ENCODE results near the gene BCL3.

The BCL3 gene

DNA sequence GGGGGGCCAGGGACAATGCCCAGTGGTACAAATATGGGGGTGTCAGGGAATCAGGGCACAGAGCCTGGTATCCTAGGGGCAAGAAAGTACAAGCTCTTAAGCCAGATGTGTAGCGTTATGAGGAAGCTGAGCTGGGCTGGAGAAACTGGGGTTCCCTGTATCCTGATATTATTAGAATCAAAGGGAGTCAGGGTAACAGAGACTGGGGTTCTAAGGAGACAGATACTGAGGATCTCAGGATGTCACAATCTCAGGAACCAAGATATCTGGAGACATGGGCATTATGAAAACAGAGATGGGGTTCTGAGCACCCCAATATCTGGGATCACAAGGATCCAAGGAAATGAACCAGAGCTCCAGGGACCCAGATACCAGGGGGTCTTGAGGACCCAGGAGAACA is 784 bp downstream of the BCL3 start:
- Histone ChIP-seq H3K27ac (ENCODE audit: insufficient read depth, low read depth, low read length, poor library complexity, severe bottlenecking) (no peak overlapping the region), H3K9me3 (ENCODE audit: control insufficient read depth, low read length) (no peaks in the 10 kb centered on the region), H3K36me3 (ENCODE audit: control insufficient read depth, insufficient read depth, low read length) (no peaks in the 10 kb centered on the region), H3K4me1 (ENCODE audit: control insufficient read depth, insufficient read depth, low read length) (peaks cover 22% of the 10 kb centered on the region), H3K4me3 (ENCODE audit: insufficient read depth, low read depth, low read length) (peak overlapping the region; percentile 22), H3K27me3 (ENCODE audit: control insufficient read depth, insufficient read depth, low read length, poor library complexity, severe bottlenecking) (peaks cover 90% of the 10 kb centered on the region)
- 78 to 93% methylated on average over 1 of the region's 1 CpG for WGBS, 2 experiments

GRCh38 chr19:44749994-44750393 is 1.5 kb downstream of the BCL3 start:
- H3K9me3 ChIP-seq (ENCODE audit: control insufficient read depth, low read length) = no peaks in the 10 kb centered on the region
- H3K36me3 ChIP-seq (ENCODE audit: control insufficient read depth, insufficient read depth, low read length) = no peaks in the 10 kb centered on the region
- peaks cover 27% of the 10 kb centered on the region for H3K4me1 ChIP-seq (ENCODE audit: control insufficient read depth, insufficient read depth, low read length)
- peaks cover 97% of the 10 kb centered on the region for H3K27me3 ChIP-seq (ENCODE audit: control insufficient read depth, insufficient read depth, low read length, poor library complexity, severe bottlenecking)
- WGBS, 2 experiments = 91 to 93% methylated on average over 10 of the region's 10 CpGs
- H3K27ac ChIP-seq (ENCODE audit: insufficient read depth, low read depth, low read length, poor library complexity, severe bottlenecking) = no peak overlapping the region
- H3K4me3 ChIP-seq (ENCODE audit: insufficient read depth, low read depth, low read length) = no peak overlapping the region

DNA sequence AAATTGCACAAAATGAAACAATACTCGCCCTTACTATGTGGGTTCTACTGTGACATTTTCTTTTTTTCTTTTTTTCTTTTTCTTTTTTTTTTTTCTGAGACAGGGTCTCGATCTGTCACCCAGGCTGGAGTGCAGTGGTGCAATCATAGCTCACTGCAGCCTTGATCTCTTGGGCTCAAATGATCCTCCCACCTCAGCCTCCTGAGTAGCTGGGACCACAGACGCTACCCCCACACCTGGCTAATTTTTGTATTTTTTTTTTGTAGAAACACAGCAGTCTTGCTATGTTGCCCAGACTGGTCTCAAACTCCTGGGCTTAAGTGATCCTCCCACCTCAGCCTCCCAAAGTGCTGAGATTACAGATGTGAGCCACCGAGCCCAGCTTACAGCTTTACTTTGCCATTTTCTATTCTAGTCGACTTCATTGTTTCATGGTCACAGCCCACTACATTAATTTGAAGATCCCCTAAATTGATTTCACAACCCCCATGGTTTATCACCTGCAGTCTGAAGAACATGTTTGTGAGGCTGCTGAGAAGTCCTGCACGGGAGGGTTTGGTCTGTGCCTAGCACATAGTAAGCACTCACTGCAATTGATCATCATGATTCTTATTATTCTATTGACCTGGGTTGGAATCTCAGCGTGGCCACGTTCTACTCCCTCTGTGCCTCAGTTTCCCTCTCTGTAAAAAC is 3.8 kb downstream of the BCL3 start:
- 84 to 86% methylated on average over 8 of the region's 8 CpGs for WGBS, 2 experiments
- Histone ChIP-seq H3K4me1 (ENCODE audit: control insufficient read depth, insufficient read depth, low read length) (peaks cover 28% of the 10 kb centered on the region), H3K4me3 (ENCODE audit: insufficient read depth, low read depth, low read length) (no peak overlapping the region)

GRCh38 chr19:44752816-44753625 is 4.5 kb downstream of the BCL3 start:
- Histone ChIP-seq H3K4me3 (ENCODE audit: insufficient read depth, low read depth, low read length) (peak overlapping the region; percentile 4), H3K4me1 (ENCODE audit: control insufficient read depth, insufficient read depth, low read length) (peaks cover 22% of the 10 kb centered on the region), H3K27ac (ENCODE audit: insufficient read depth, low read depth, low read length, poor library complexity, severe bottlenecking) (no peak overlapping the region), H3K9me3 (ENCODE audit: control insufficient read depth, low read length) (no peaks in the 10 kb centered on the region), H3K27me3 (ENCODE audit: control insufficient read depth, insufficient read depth, low read length, poor library complexity, severe bottlenecking) (peaks cover 97% of the 10 kb centered on the region), H3K36me3 (ENCODE audit: control insufficient read depth, insufficient read depth, low read length) (no peaks in the 10 kb centered on the region)
- 15 to 17% methylated on average over 18 of the region's 18 CpGs for WGBS, 2 experiments

More for the DNA sequence above, 3.8 kb downstream of the BCL3 start:
- Histone ChIP-seq H3K27me3 (ENCODE audit: control insufficient read depth, insufficient read depth, low read length, poor library complexity, severe bottlenecking) (peaks cover 97% of the 10 kb centered on the region), H3K9me3 (ENCODE audit: control insufficient read depth, low read length) (no peaks in the 10 kb centered on the region), H3K27ac (ENCODE audit: insufficient read depth, low read depth, low read length, poor library complexity, severe bottlenecking) (no peak overlapping the region), H3K36me3 (ENCODE audit: control insufficient read depth, insufficient read depth, low read length) (no peaks in the 10 kb centered on the region)

DNA sequence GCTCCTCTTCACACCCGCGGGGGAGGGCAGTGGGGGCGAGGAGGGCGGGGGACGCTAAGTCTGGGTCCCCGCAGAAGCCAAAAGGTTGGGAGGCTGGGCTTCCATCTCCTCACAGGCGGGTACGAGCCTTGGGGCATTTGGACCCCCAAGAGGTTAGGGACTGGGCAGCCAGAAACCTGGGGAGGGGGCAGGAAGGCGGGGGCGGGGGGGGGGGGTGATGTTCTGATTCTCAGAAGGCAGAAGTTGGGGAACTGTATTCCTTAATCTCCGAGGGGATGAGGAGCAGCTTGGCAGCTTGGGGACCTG is 5.1 kb downstream of the BCL3 start:
- no peaks in the 10 kb centered on the region for H3K9me3 ChIP-seq (ENCODE audit: control insufficient read depth, low read length)
- H3K4me3 ChIP-seq (ENCODE audit: insufficient read depth, low read depth, low read length) = peak overlapping the region; percentile 4
- peaks cover 97% of the 10 kb centered on the region for H3K27me3 ChIP-seq (ENCODE audit: control insufficient read depth, insufficient read depth, low read length, poor library complexity, severe bottlenecking)
- WGBS, 2 experiments = 1 to 2% methylated on average over 9 of the region's 11 CpGs
- no peaks in the 10 kb centered on the region for H3K36me3 ChIP-seq (ENCODE audit: control insufficient read depth, insufficient read depth, low read length)
- no peak overlapping the region for H3K27ac ChIP-seq (ENCODE audit: insufficient read depth, low read depth, low read length, poor library complexity, severe bottlenecking)
- H3K4me1 ChIP-seq (ENCODE audit: control insufficient read depth, insufficient read depth, low read length) = peaks cover 22% of the 10 kb centered on the region

- Histone ChIP-seq H3K4me1 (ENCODE audit: control insufficient read depth, insufficient read depth, low read length) (peaks cover 22% of the 10 kb centered on the region), H3K27ac (ENCODE audit: insufficient read depth, low read depth, low read length, poor library complexity, severe bottlenecking) (no peak overlapping the region), H3K36me3 (ENCODE audit: control insufficient read depth, insufficient read depth, low read length) (no peaks in the 10 kb centered on the region), H3K27me3 (ENCODE audit: control insufficient read depth, insufficient read depth, low read length, poor library complexity, severe bottlenecking) (peaks cover 96% of the 10 kb centered on the region), H3K4me3 (ENCODE audit: insufficient read depth, low read depth, low read length) (peak overlapping the region; percentile 26), H3K9me3 (ENCODE audit: control insufficient read depth, low read length) (no peaks in the 10 kb centered on the region)
- 1 to 2% methylated on average over 33 of the region's 33 CpGs for WGBS, 2 experiments
Observed at GRCh38 chr19:44753932-44754749, 5.6 kb downstream of the BCL3 start.

- Histone ChIP-seq H3K36me3 (ENCODE audit: control insufficient read depth, insufficient read depth, low read length) (no peaks in the 10 kb centered on the region), H3K4me3 (ENCODE audit: insufficient read depth, low read depth, low read length) (no peak overlapping the region), H3K27ac (ENCODE audit: insufficient read depth, low read depth, low read length, poor library complexity, severe bottlenecking) (no peak overlapping the region), H3K4me1 (ENCODE audit: control insufficient read depth, insufficient read depth, low read length) (peaks cover 22% of the 10 kb centered on the region), H3K9me3 (ENCODE audit: control insufficient read depth, low read length) (no peaks in the 10 kb centered on the region), H3K27me3 (ENCODE audit: control insufficient read depth, insufficient read depth, low read length, poor library complexity, severe bottlenecking) (peaks cover 94% of the 10 kb centered on the region)
- WGBS, 2 experiments = 19 to 23% methylated on average over 11 of the region's 11 CpGs
Observed at GRCh38 chr19:44754750-44755080, 6.2 kb downstream of the BCL3 start.

GRCh38 chr19:44755219-44755618 is 6.7 kb downstream of the BCL3 start:
- H3K4me3 ChIP-seq (ENCODE audit: insufficient read depth, low read depth, low read length) = no peak overlapping the region
- H3K9me3 ChIP-seq (ENCODE audit: control insufficient read depth, low read length) = no peaks in the 10 kb centered on the region
- 88 to 89% methylated on average over 4 of the region's 4 CpGs for WGBS, 2 experiments
- peaks cover 89% of the 10 kb centered on the region for H3K27me3 ChIP-seq (ENCODE audit: control insufficient read depth, insufficient read depth, low read length, poor library complexity, severe bottlenecking)
- peaks cover 22% of the 10 kb centered on the region for H3K4me1 ChIP-seq (ENCODE audit: control insufficient read depth, insufficient read depth, low read length)
- H3K36me3 ChIP-seq (ENCODE audit: control insufficient read depth, insufficient read depth, low read length) = no peaks in the 10 kb centered on the region
- H3K27ac ChIP-seq (ENCODE audit: insufficient read depth, low read depth, low read length, poor library complexity, severe bottlenecking) = no peak overlapping the region

DNA sequence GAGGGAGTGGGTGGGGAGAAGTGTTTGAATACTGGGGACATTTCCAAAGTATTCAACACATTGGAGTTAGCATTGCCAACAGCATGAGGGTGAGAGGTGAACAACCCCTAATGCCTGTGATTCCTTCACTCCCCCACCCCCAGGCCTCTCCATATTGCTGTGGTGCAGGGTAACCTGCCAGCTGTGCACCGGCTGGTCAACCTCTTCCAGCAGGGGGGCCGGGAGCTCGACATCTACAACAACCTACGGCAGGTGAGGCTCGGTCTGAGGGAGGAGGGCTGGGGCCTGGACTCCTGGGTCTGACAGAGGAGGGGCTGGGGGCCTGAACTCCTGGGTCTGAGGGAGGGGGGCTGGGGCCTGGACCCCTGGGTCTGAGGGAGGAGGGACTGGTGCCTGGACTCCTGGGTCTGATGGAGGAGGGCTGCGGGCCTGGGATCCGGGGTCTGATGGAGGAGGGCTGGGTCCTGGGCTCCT is 7.6 kb downstream of the BCL3 start:
- H3K4me1 ChIP-seq (ENCODE audit: control insufficient read depth, insufficient read depth, low read length) = peaks cover 22% of the 10 kb centered on the region
- no peak overlapping the region for H3K4me3 ChIP-seq (ENCODE audit: insufficient read depth, low read depth, low read length)
- peaks cover 80% of the 10 kb centered on the region for H3K27me3 ChIP-seq (ENCODE audit: control insufficient read depth, insufficient read depth, low read length, poor library complexity, severe bottlenecking)
- no peak overlapping the region for H3K27ac ChIP-seq (ENCODE audit: insufficient read depth, low read depth, low read length, poor library complexity, severe bottlenecking)
- no peaks in the 10 kb centered on the region for H3K36me3 ChIP-seq (ENCODE audit: control insufficient read depth, insufficient read depth, low read length)
- no peaks in the 10 kb centered on the region for H3K9me3 ChIP-seq (ENCODE audit: control insufficient read depth, low read length)
- WGBS, 2 experiments = 66 to 81% methylated on average over 7 of the region's 7 CpGs

All from ectodermal cell (in vitro differentiated cells).